ENCODE measurements around the gene FICD. TPM values are rescaled to one million over a fixed set of nuclear protein-coding genes. Genes with fewer than 3 reads are reported as not detected.

The FICD gene
- total RNA-seq, 2 donors from 2014 or later = 6.2 to 6.8 TPM

DNA sequence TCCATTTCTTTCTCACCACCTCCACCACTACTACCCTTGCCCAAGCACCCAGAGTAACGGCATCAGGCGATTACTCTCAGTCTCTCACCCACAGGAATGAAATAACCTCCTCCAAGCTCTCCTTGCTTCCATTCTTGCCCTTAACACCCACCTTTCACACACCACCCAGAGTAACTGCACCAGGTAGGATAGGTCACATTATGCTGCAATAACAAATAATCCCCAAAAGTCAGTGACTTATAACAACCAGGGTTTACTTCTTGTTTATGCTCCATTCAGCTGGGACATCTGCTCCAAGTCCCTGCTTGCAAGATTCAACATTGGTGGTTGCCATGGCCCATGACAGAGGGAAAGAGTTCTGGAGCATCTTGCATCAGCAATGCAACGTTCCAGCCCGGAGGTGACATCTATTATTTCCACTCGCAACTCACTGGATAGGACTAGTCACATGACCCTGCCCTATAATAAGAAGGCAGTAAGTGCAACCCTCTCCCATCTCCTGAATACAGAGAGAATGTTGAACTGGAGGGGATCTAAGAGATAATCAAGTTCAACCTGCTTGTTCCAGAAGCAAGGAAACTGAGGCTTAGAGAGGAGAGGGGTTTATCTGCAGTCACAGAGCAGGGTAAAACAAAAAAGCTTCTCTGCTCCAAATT lies 41.5 kb upstream of the FICD start:
- Mint-ChIP-seq H3K4me1 (no peaks in the 10 kb centered on the region), H3K4me3 (no peak overlapping the region), H3K36me3 (ENCODE audit: low read depth) (no peaks in the 10 kb centered on the region), H3K27me3 (ENCODE audit: insufficient read depth) (peaks cover 1% of the 10 kb centered on the region), H3K27ac (no peak overlapping the region), H3K9me3 (no peaks in the 10 kb centered on the region)
- Histone ChIP-seq H3K9me3 (ENCODE audit: control insufficient read depth, low read length) (no peaks in the 10 kb centered on the region), H3K36me3 (ENCODE audit: control insufficient read depth, insufficient read depth, low read length) (no peaks in the 10 kb centered on the region), H3K27ac (ENCODE audit: low read depth, low read length) (no peak overlapping the region), H3K9ac (ENCODE audit: extremely low read depth, low read length, poor library complexity, severe bottlenecking) (no peak overlapping the region), H3K27me3 (ENCODE audit: control insufficient read depth, insufficient read depth, low read length, poor library complexity, severe bottlenecking) (no peaks in the 10 kb centered on the region), H3K4me1 (ENCODE audit: control insufficient read depth, insufficient read depth, low read length) (no peaks in the 10 kb centered on the region), H3K4me3 (ENCODE audit: low read length) (no peak overlapping the region)
- TF ChIP-seq, protein P1, sequence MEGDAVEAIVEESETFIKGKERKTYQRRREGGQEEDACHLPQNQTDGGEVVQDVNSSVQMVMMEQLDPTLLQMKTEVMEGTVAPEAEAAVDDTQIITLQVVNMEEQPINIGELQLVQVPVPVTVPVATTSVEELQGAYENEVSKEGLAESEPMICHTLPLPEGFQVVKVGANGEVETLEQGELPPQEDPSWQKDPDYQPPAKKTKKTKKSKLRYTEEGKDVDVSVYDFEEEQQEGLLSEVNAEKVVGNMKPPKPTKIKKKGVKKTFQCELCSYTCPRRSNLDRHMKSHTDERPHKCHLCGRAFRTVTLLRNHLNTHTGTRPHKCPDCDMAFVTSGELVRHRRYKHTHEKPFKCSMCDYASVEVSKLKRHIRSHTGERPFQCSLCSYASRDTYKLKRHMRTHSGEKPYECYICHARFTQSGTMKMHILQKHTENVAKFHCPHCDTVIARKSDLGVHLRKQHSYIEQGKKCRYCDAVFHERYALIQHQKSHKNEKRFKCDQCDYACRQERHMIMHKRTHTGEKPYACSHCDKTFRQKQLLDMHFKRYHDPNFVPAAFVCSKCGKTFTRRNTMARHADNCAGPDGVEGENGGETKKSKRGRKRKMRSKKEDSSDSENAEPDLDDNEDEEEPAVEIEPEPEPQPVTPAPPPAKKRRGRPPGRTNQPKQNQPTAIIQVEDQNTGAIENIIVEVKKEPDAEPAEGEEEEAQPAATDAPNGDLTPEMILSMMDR (conservative IDR thresholded peaks at IDR 0.05) = no peak
- WGBS, 2 experiments (ENCODE audit: insufficient coverage in 1 of 2, insufficient read length in 1 of 2) = 91 to 100% methylated on average over 2 to 5 of the region's 5 CpGs
- no peak for DNase-seq

DNA sequence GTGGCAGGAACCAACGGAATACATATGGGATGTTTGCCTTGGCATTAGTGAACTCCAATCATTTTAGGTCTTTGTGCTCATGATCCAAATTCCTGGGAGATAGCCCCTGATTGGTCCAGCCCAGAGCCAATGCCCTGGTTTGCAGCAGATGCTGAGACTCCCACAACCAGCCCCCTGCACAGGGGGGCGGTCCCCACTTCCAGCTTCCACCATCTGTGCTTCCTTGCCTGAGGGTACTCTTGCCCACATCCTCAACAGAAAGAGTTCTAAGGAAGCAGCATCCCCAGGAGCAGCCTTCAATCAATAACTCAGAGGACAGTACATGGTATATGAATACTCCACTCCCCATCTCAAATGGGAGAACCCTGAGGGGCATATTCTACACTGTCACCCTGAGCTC lies 39.7 kb upstream of the FICD start:
- no peak for DNase-seq
- Mint-ChIP-seq H3K9me3 (no peaks in the 10 kb centered on the region), H3K4me3 (no peak overlapping the region), H3K27me3 (ENCODE audit: insufficient read depth) (peaks cover 6% of the 10 kb centered on the region), H3K4me1 (no peaks in the 10 kb centered on the region), H3K27ac (no peak overlapping the region), H3K36me3 (ENCODE audit: low read depth) (no peaks in the 10 kb centered on the region)
- Histone ChIP-seq H3K4me3 (ENCODE audit: low read length) (no peak overlapping the region), H3K4me1 (ENCODE audit: control insufficient read depth, insufficient read depth, low read length) (no peaks in the 10 kb centered on the region), H3K27ac (ENCODE audit: low read depth, low read length) (peak overlapping the region; percentile 12), H3K36me3 (ENCODE audit: control insufficient read depth, insufficient read depth, low read length) (no peaks in the 10 kb centered on the region), H3K27me3 (ENCODE audit: control insufficient read depth, insufficient read depth, low read length, poor library complexity, severe bottlenecking) (no peaks in the 10 kb centered on the region), H3K9me3 (ENCODE audit: control insufficient read depth, low read length) (no peaks in the 10 kb centered on the region), H3K9ac (ENCODE audit: extremely low read depth, low read length, poor library complexity, severe bottlenecking) (no peak overlapping the region)
- WGBS, 2 experiments (ENCODE audit: insufficient coverage in 1 of 2, insufficient read length in 1 of 2) = 75 to 87% methylated on average over 2 of the region's 2 CpGs
- TF ChIP-seq, protein P1 (conservative IDR thresholded peaks at IDR 0.05) = no peak

DNA sequence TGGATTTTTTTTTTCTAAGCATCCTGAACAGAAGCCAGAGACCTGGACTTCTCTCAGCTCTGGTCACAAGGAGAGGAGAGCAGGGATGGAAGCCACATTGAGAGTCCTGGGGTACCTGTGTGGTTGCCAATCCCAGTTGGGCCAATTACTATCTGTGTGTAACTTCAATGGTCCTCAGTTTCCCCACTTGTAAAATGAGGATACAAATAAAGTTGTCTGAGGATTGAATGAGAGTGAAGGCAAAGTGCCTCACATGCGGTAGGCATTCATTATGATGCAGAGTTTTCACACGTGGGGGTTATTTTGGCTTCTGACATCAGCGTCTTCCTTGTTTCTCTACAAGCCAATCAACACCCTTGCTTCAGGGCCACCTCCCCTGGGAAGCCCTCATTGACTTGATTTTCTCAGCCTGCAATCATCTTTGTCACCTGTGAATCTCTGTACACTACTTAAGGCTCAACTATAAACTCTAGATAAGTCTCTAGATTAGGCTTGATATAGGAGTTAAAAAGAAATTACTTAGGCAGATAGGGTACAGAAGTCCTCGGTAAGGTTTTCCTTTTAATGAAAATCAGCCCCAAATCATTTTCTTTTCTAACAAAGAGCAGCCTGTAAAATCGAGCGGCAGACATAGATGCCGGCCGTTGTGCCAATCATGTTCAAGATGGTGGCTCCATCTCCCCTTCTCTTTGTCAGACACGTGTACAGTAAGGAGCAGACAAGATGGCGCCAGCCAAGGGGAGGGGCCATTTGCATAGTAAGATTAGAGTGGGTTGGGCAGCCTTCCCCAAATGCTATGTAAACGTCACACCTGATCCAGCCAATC lies 37.8 kb upstream of the FICD start:
- no peak overlapping the region for H3K4me3 Mint-ChIP-seq
- no peaks in the 10 kb centered on the region for H3K9me3 ChIP-seq (ENCODE audit: control insufficient read depth, low read length)
- no peaks in the 10 kb centered on the region for H3K36me3 Mint-ChIP-seq (ENCODE audit: low read depth)
- H3K4me3 ChIP-seq (ENCODE audit: low read length) = no peak overlapping the region
- H3K36me3 ChIP-seq (ENCODE audit: control insufficient read depth, insufficient read depth, low read length) = no peaks in the 10 kb centered on the region
- H3K27me3 ChIP-seq (ENCODE audit: control insufficient read depth, insufficient read depth, low read length, poor library complexity, severe bottlenecking) = no peaks in the 10 kb centered on the region
- H3K4me1 ChIP-seq (ENCODE audit: control insufficient read depth, insufficient read depth, low read length) = no peaks in the 10 kb centered on the region
- H3K9me3 Mint-ChIP-seq = no peaks in the 10 kb centered on the region
- TF ChIP-seq, protein P1 (conservative IDR thresholded peaks at IDR 0.05) = no peak
- H3K27me3 Mint-ChIP-seq (ENCODE audit: insufficient read depth) = peaks cover 6% of the 10 kb centered on the region
- no peak overlapping the region for H3K27ac ChIP-seq (ENCODE audit: low read depth, low read length)
- no peak overlapping the region for H3K27ac Mint-ChIP-seq
- peak; percentile 50 for DNase-seq
- no peak overlapping the region for H3K9ac ChIP-seq (ENCODE audit: extremely low read depth, low read length, poor library complexity, severe bottlenecking)
- 82 to 89% methylated on average over 7 to 10 of the region's 11 CpGs for WGBS, 2 experiments (ENCODE audit: insufficient coverage in 1 of 2, insufficient read length in 1 of 2)
- H3K4me1 Mint-ChIP-seq = no peaks in the 10 kb centered on the region

Measured in endodermal cell (in vitro differentiated cells).